PC-3 (cell line): ENCODE data around the gene MTM1. TPM values are rescaled to one million over a fixed set of nuclear protein-coding genes. Genes with fewer than 3 reads are reported as not detected.
A peak's percentile ranks its signal among the peaks of the same experiment; 100 is the strongest.

Source experiments
- ATAC-seq: fragments of 200-7000 bp; cut with Tn5 transposase; 2 replicates; pipeline ENCODE4 v1.9.1; 2020; ENCODE audit warnings: mild to moderate bottlenecking, moderate library complexity
- BruUV-seq: library from RNA; stranded (reverse); fragments of 400-500 nt; replicated peaks from 2 replicates; lab custom pipeline; 2021; lab: Mats Ljungman, UMichigan
- CTCF ChIA-PET: fragments of 300-600 bp; sonication (Branson Sonifier 250); formaldehyde crosslinking; loops from one replicate; lab custom pipeline; 2022; ENCODE audit warnings: antibody characterized with exemption; lab: Charles Lee
- POLR2A ChIA-PET: fragments of 300-600 bp; sonication (Branson Sonifier 250); formaldehyde crosslinking; loops from one replicate; lab custom pipeline; 2022; ENCODE audit warnings: antibody characterized with exemption; ENCODE audit not compliant: unreplicated experiment; lab: Charles Lee
- DNase-seq: peaks from one replicate; pipeline ENCODE4 v3.0.0-alpha.2; 2015
- H2AFZ ChIP-seq: fragments of 300-600 bp; sonication (generic); 2 replicates; pipeline ENCODE4 v1.6.0; 2016; ENCODE audit warnings: antibody characterized with exemption, low read length
- H3F3A ChIP-seq: fragments of 300-600 bp; sonication (generic); one replicate; pipeline ENCODE4 v1.6.0; 2017; ENCODE audit warnings: antibody characterized with exemption, low read length, control low read depth, mild to moderate bottlenecking; ENCODE audit not compliant: unreplicated experiment
- H3K27ac ChIP-seq: fragments of 300-600 bp; sonication (generic); 2 replicates; pipeline ENCODE4 v1.5.1; 2016; ENCODE audit warnings: mild to moderate bottlenecking, low read length
- H3K27me3 ChIP-seq: fragments of 300-600 bp; sonication (generic); 2 replicates; pipeline ENCODE4 v1.6.1; 2016; ENCODE audit warnings: low read length, mixed read lengths
- H3K36me3 ChIP-seq: fragments of 300-600 bp; sonication (generic); 2 replicates; pipeline ENCODE4 v1.6.1; 2016; ENCODE audit warnings: low read depth, mixed run types, low read length, mixed read lengths
- H3K4me1 ChIP-seq: fragments of 300-600 bp; sonication (generic); 2 replicates; pipeline ENCODE4 v1.5.1; 2016; ENCODE audit warnings: low read length; ENCODE audit not compliant: insufficient read depth
- H3K4me2 ChIP-seq: fragments of 300-600 bp; sonication (generic); 2 replicates; pipeline ENCODE4 v1.6.0; 2016; ENCODE audit warnings: low read length
- H3K4me3 ChIP-seq: fragments of 300-600 bp; sonication (generic); 2 replicates; pipeline ENCODE4 v1.5.1; 2016; ENCODE audit warnings: mild to moderate bottlenecking, low read length, mixed read lengths
- H3K79me2 ChIP-seq: fragments of 300-600 bp; sonication (generic); 2 replicates; pipeline ENCODE4 v1.6.1; 2017; ENCODE audit warnings: low read length, mixed read lengths
- H3K9ac ChIP-seq: fragments of 300-600 bp; sonication (generic); 2 replicates; pipeline ENCODE4 v1.6.0; 2016; ENCODE audit warnings: mild to moderate bottlenecking, low read length
- H3K9me2 ChIP-seq: fragments of 300-600 bp; sonication (generic); replicated peaks from 2 replicates; pipeline ENCODE4 v1.6.1; 2016; ENCODE audit warnings: mixed run types, low read length, mixed read lengths
- H3K9me3 ChIP-seq: fragments of 300-600 bp; sonication (generic); 2 replicates; pipeline ENCODE4 v1.6.1; 2016; ENCODE audit warnings: low read length, mixed read lengths
- H4K20me1 ChIP-seq: fragments of 300-600 bp; sonication (generic); 2 replicates; pipeline ENCODE4 v1.6.1; 2016; ENCODE audit warnings: low read length, mixed read lengths
- CTCF ChIP-seq: fragments of 300-600 bp; sonication (generic); conservative IDR thresholded peaks from 2 replicates; pipeline ENCODE4 v1.5.1; 2017; ENCODE audit warnings: antibody characterized with exemption, low read depth, mild to moderate bottlenecking, low read length
- EZH2 ChIP-seq: fragments of 300-600 bp; sonication (generic); IDR thresholded peaks from one replicate; pipeline ENCODE4 v1.6.1; 2017; ENCODE audit warnings: antibody characterized with exemption, mild to moderate bottlenecking, low read length; ENCODE audit not compliant: unreplicated experiment
- EZH2phosphoT487 ChIP-seq: fragments of 300-600 bp; sonication (generic); IDR thresholded peaks from 2 replicates; pipeline ENCODE4 v1.6.1; 2018; ENCODE audit warnings: mild to moderate bottlenecking, antibody characterized with exemption, low read length, borderline replicate concordance
- intact Hi-C: fragments of 100-400 bp; cut with micrococcal nuclease; formaldehyde crosslinking; loops from 2 replicates; pipeline ENCODE4 v1.9.0; 2023
- total RNA-seq: library from RNA; depleted of rRNA; stranded (reverse); fragments of >200 nt; gene quantifications from 2 replicates; pipeline ENCODE4 v1.2.3, GENCODE V29; 2014

Gene MTM1
- total RNA-seq, 1 experiment from 2014 or later: 13.7 TPM

- Histone ChIP-seq H3K27ac (no peak overlapping the region), H3K9me2 (no peaks in the 10 kb centered on the region), H2AFZ (no peak overlapping the region), H3K27me3 (no peaks in the 10 kb centered on the region), H3K36me3 (peaks cover 42% of the 10 kb centered on the region), H3K4me3 (no peak overlapping the region), H3K9ac (no peak overlapping the region), H4K20me1 (no peaks in the 10 kb centered on the region), H3K9me3 (no peaks in the 10 kb centered on the region), H3K4me2 (no peak overlapping the region), H3K4me1 (peaks cover 17% of the 10 kb centered on the region), H3K79me2 (peaks cover 53% of the 10 kb centered on the region), H3F3A (no peaks in the 10 kb centered on the region)
- ChIA-PET CTCF (no interaction called here), POLR2A (no interaction called here)
- no TSS peak for BruUV-seq
- TF ChIP-seq EZH2phosphoT487 (no peak), CTCF (no peak), EZH2 (no peak)
- ATAC-seq (no peak), DNase-seq (no peak)
- intact Hi-C loops: no loop called here
These were observed 133.0 kb downstream of the MTM1 start for GRCh38 chrX:150701377-150701776.

- ChIA-PET CTCF (interaction anchor here (0.7 kb wide), 1 partner anchor 9 kb away, joined by 3 read pairs; no protein-coding TSS in a partner anchor), POLR2A (no interaction called here)
- H3K4me3 ChIP-seq: no peak overlapping the region
- no peaks in the 10 kb centered on the region for H3K9me3 ChIP-seq
- TF ChIP-seq EZH2: no peak
- no peak for TF ChIP-seq EZH2phosphoT487
- no peak for TF ChIP-seq CTCF
- H3K27ac ChIP-seq: peak overlapping the region; percentile 14
- H3F3A ChIP-seq: no peaks in the 10 kb centered on the region
- H4K20me1 ChIP-seq: no peaks in the 10 kb centered on the region
- no peak overlapping the region for H2AFZ ChIP-seq
- peaks cover 17% of the 10 kb centered on the region for H3K4me1 ChIP-seq
- H3K27me3 ChIP-seq: no peaks in the 10 kb centered on the region
- H3K36me3 ChIP-seq: peaks cover 46% of the 10 kb centered on the region
- H3K79me2 ChIP-seq: peaks cover 42% of the 10 kb centered on the region
- no peak overlapping the region for H3K9ac ChIP-seq
- intact Hi-C loops: no loop called here
- no peaks in the 10 kb centered on the region for H3K9me2 ChIP-seq
- no peak overlapping the region for H3K4me2 ChIP-seq
- no peak for ATAC-seq
- no TSS peak for BruUV-seq
- no peak for DNase-seq
These were observed 134.7 kb downstream of the MTM1 start for GRCh38 chrX:150702966-150703694.

- Histone ChIP-seq H2AFZ (no peak overlapping the region), H3K4me2 (no peak overlapping the region), H3K27ac (peak overlapping the region; percentile 14), H3K27me3 (no peaks in the 10 kb centered on the region), H3F3A (no peaks in the 10 kb centered on the region), H3K4me1 (peaks cover 17% of the 10 kb centered on the region), H4K20me1 (no peaks in the 10 kb centered on the region), H3K36me3 (peaks cover 46% of the 10 kb centered on the region), H3K9me3 (no peaks in the 10 kb centered on the region), H3K4me3 (no peak overlapping the region), H3K9me2 (no peaks in the 10 kb centered on the region), H3K9ac (no peak overlapping the region), H3K79me2 (peaks cover 38% of the 10 kb centered on the region)
- ChIA-PET POLR2A (no interaction called here), CTCF (interaction anchor here (0.7 kb wide), 1 partner anchor 9 kb away, joined by 3 read pairs; no protein-coding TSS in a partner anchor)
- ATAC-seq: no peak
- intact Hi-C loops: no loop called here
- TF ChIP-seq CTCF (no peak), EZH2phosphoT487 (no peak), EZH2 (no peak)
- DNase-seq: no peak
- no TSS peak for BruUV-seq
These were observed 135.2 kb downstream of the MTM1 start for GRCh38 chrX:150703695-150703974.
